Activated naive CD8-positive, alpha-beta T cell treated with anti-CD3 and anti-CD28 coated beads, Interleukin-2, amount 50 U/mL, for 24 hours (primary cell): Measurements from ENCODE around the gene OR10A5.

ENCODE experiments used
- ATAC-seq: fragments of 150-1000 bp; cut with Tn5 transposase; one replicate; pipeline ENCODE4 v1.10.0; 2021
- DNase-seq: peaks from one replicate; pipeline ENCODE4 v3.0.0; 2021
- H3K27ac Mint-ChIP-seq: one replicate; pipeline ENCODE4 v1.8.0; 2021; ENCODE audit warnings: mild to moderate bottlenecking, mixed read lengths
- H3K27me3 Mint-ChIP-seq: one replicate; pipeline ENCODE4 v1.8.0; 2021; ENCODE audit warnings: mixed read lengths
- H3K36me3 Mint-ChIP-seq: one replicate; pipeline ENCODE4 v1.8.0; 2021; ENCODE audit warnings: low read depth, mixed read lengths
- H3K4me1 Mint-ChIP-seq: one replicate; pipeline ENCODE4 v1.8.0; 2021; ENCODE audit warnings: mixed read lengths
- H3K4me3 Mint-ChIP-seq: one replicate; pipeline ENCODE4 v1.8.0; 2021; ENCODE audit warnings: mild to moderate bottlenecking, moderate library complexity, mixed read lengths
- H3K9me3 Mint-ChIP-seq: one replicate; pipeline ENCODE4 v1.8.0; 2021; ENCODE audit warnings: mixed read lengths

The OR10A5 gene

DNA sequence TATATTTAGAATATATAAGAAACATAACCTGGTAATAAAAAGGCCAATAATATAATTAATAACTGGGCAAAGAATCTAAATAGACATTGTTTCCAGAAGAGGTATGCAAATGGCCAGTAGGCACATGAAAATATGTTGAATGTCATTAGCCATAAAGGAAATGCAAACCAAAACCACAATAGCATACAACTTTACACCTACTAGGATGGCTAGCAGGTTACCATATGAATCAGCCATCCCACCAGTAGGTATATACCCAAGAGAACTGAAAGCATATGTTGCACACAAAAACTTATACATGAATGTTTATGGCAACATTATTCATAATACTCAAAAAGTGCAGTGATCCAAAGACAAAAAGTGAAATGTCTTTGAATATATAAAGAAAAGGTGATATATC lies 49.5 kb downstream of the OR10A5 start:
- H3K27me3 Mint-ChIP-seq, result peaks cover 8% of the 10 kb centered on the region
- ATAC-seq (no peak), DNase-seq (no peak)
- no peaks in the 10 kb centered on the region for H3K9me3 Mint-ChIP-seq
- no peak overlapping the region for H3K27ac Mint-ChIP-seq
- no peak overlapping the region for H3K4me3 Mint-ChIP-seq
- H3K36me3 Mint-ChIP-seq, result no peaks in the 10 kb centered on the region
- H3K4me1 Mint-ChIP-seq, result no peaks in the 10 kb centered on the region
